OCI-LY1 (cell line): ENCODE results near the gene BMP8B.

Experiments used
- CTCF ChIP-seq: fragments of 200-600 bp; sonication (generic), shearing (Covaris generic); IDR thresholded peaks from 2 replicates; pipeline ENCODE4 v1.5.1; 2017; ENCODE audit warnings: mild to moderate bottlenecking, antibody characterized with exemption, low read length, moderate library complexity, mixed read lengths
- EZH2 ChIP-seq: fragments of 200-600 bp; sonication (generic), shearing (Covaris generic); IDR thresholded peaks from 2 replicates; pipeline ENCODE4 v1.8.0; 2017; ENCODE audit warnings: borderline replicate concordance, mixed run types, mild to moderate bottlenecking, antibody characterized with exemption, low read length, moderate library complexity, mixed read lengths

- TF ChIP-seq CTCF (no peak), EZH2 (no peak)
Observed at GRCh38 chr1:39732730-39733129, 55.9 kb downstream of the BMP8B start.
